ENCODE results near the gene GLG1.

DNA sequence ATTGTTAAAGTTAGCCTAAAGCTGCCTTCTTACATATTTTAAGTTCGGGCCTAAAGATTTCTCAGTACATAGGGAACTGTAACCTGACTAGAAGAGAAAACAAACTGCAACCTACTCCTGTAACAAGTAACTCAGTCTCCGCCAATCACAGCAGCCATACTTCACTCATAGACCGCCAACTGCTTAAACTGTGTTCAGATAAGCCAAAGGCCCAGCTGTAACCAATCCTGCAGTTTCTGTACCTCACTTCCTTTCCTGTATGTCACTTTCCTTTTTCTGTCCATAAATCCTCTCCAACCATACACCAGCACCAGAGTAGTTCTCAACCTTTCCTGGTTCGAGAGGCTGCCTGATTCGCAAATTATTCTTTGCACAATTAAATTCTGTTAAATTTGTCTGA, 41.5 kb downstream of the GLG1 start:
- TF ChIP-seq POLR2AphosphoS5 (IDR thresholded peaks at IDR 0.05; ENCODE audit: low read depth, low read length) (no peak), SIN3A (IDR thresholded peaks at IDR 0.05; ENCODE audit: borderline replicate concordance, insufficient read depth, low read length) (no peak), FOXP2 (optimal IDR thresholded peaks at IDR 0.05; ENCODE audit: borderline replicate concordance, extremely low read depth, extremely low read length, insufficient read depth) (no peak), TAF1 (IDR thresholded peaks at IDR 0.05; ENCODE audit: borderline replicate concordance, insufficient read depth, low read length) (no peak)
- TF ChIP-seq, protein P1, sequence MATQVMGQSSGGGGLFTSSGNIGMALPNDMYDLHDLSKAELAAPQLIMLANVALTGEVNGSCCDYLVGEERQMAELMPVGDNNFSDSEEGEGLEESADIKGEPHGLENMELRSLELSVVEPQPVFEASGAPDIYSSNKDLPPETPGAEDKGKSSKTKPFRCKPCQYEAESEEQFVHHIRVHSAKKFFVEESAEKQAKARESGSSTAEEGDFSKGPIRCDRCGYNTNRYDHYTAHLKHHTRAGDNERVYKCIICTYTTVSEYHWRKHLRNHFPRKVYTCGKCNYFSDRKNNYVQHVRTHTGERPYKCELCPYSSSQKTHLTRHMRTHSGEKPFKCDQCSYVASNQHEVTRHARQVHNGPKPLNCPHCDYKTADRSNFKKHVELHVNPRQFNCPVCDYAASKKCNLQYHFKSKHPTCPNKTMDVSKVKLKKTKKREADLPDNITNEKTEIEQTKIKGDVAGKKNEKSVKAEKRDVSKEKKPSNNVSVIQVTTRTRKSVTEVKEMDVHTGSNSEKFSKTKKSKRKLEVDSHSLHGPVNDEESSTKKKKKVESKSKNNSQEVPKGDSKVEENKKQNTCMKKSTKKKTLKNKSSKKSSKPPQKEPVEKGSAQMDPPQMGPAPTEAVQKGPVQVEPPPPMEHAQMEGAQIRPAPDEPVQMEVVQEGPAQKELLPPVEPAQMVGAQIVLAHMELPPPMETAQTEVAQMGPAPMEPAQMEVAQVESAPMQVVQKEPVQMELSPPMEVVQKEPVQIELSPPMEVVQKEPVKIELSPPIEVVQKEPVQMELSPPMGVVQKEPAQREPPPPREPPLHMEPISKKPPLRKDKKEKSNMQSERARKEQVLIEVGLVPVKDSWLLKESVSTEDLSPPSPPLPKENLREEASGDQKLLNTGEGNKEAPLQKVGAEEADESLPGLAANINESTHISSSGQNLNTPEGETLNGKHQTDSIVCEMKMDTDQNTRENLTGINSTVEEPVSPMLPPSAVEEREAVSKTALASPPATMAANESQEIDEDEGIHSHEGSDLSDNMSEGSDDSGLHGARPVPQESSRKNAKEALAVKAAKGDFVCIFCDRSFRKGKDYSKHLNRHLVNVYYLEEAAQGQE (IDR thresholded peaks at IDR 0.05; ENCODE audit: insufficient read depth in 1 of 2, low read depth in 2 of 2, low read length in 2 of 2), result no peak

All from PFSK-1 (cell line).